Mucosa of descending colon (tissue), 3 donors: ENCODE data around the gene PKN3. TPM values are rescaled to one million over a fixed set of nuclear protein-coding genes. Genes with fewer than 3 reads are reported as not detected.
A peak's percentile ranks its signal among the peaks of the same experiment; 100 is the strongest.
"Not testable (repeated sequence)": the region's sequence is repeated elsewhere in the genome, so short reads cannot be mapped to it uniquely, and the experiment has no call there.

Source experiments
- ATAC-seq: fragments of 200-7000 bp; cut with Tn5 transposase; one replicate; pipeline ENCODE4 v1.9.1; 2020; ENCODE audit warnings: mild to moderate bottlenecking, moderate library complexity
- DNase-seq, 3 donors: peaks; one replicate each; pipeline ENCODE4 v3.0.0-alpha.2; 2020
- H3K36me3 ChIP-seq: fragments of 200-600 bp; one replicate; pipeline ENCODE4 v1.8.0; 2021; ENCODE audit warnings: low read depth, mild to moderate bottlenecking
- H3K4me1 ChIP-seq: fragments of 200-600 bp; one replicate; pipeline ENCODE4 v1.8.0; 2021; ENCODE audit warnings: low read depth, mild to moderate bottlenecking
- H3K4me3 ChIP-seq: fragments of 200-600 bp; one replicate; pipeline ENCODE4 v1.8.0; 2021; ENCODE audit warnings: mild to moderate bottlenecking
- H3K9me3 ChIP-seq: fragments of 200-600 bp; one replicate; pipeline ENCODE4 v1.8.0; 2021; ENCODE audit warnings: mild to moderate bottlenecking
- intact Hi-C, 2 donors: fragments of 100-400 bp; cut with DNase I in 1 of 2; cut with micrococcal nuclease in 1 of 2; formaldehyde crosslinking; loops; one replicate each; pipeline versions ENCODE4 v1.11.0 to v1.11.1; 2022; cut with DNase I, micrococcal nuclease
- total RNA-seq, 3 donors: library from RNA; stranded (reverse); fragmentation: NEBNext Ultra II Directional in 2 of 3; extraction: Animal tissue kit (Norgen Biotek cat#: 25700) in 2 of 3; gene quantifications; one replicate each; pipeline versions ENCODE4 v1.2.1 to v1.2.4, GENCODE V29; 2021 to 2023
- TF ChIP-seq, protein P1 (sequence below): fragments of 200-600 bp; IDR thresholded peaks from one replicate; pipeline ENCODE4 v1.8.0; 2022; ENCODE audit warnings: antibody characterized with exemption, mild to moderate bottlenecking
- donor health status: DM: no; HTN: no; CAD: no; lungs with moderate emphysema.
- donor health status: DM: no; HTN: no; CAD: no.
- donor health status: DM: no; HTN: yes; CAD: no.

The PKN3 gene
- total RNA-seq, 3 donors from 2014 or later: 2.5 to 4.9 (median 3.8) TPM

- Histone ChIP-seq H3K4me1 (no peaks in the 10 kb centered on the region), H3K9me3 (no peaks in the 10 kb centered on the region), H3K36me3 (no peaks in the 10 kb centered on the region), H3K4me3 (no peak overlapping the region)
- TF ChIP-seq, protein P1, sequence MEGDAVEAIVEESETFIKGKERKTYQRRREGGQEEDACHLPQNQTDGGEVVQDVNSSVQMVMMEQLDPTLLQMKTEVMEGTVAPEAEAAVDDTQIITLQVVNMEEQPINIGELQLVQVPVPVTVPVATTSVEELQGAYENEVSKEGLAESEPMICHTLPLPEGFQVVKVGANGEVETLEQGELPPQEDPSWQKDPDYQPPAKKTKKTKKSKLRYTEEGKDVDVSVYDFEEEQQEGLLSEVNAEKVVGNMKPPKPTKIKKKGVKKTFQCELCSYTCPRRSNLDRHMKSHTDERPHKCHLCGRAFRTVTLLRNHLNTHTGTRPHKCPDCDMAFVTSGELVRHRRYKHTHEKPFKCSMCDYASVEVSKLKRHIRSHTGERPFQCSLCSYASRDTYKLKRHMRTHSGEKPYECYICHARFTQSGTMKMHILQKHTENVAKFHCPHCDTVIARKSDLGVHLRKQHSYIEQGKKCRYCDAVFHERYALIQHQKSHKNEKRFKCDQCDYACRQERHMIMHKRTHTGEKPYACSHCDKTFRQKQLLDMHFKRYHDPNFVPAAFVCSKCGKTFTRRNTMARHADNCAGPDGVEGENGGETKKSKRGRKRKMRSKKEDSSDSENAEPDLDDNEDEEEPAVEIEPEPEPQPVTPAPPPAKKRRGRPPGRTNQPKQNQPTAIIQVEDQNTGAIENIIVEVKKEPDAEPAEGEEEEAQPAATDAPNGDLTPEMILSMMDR: no peak
- intact Hi-C loops: no loop called here
- no peak for DNase-seq
- ATAC-seq: no peak
Measured at GRCh38 chr9:128657796-128658195, 44.5 kb upstream of the PKN3 start.

DNA sequence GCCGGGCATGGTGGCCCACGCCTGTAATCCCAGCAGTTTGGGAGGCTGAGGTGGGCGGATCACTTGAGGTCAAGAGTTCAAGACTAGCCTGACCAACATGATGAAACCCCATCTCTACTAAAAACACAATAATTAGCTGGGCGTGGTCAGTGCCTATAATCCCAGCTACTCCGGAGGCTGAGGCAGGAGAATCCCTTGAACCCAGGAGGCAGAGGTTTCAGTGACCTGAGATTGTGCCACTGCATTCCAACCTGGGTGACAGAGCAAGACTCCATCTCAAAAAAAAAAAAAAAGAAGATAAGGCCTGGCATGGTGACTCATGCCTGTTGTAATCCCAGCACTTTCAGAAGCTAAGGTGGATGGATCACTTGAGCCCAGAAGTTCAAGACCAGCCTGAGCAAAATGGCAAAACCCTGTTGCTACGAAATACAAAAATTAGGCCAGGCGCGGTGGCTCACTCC lies 35.8 kb upstream of the PKN3 start:
- DNase-seq, H3K9me3 ChIP-seq, H3K4me3 ChIP-seq, H3K36me3 ChIP-seq, intact Hi-C loops, H3K4me1 ChIP-seq: not testable (repeated sequence)
- peak; percentile 52 for ATAC-seq

DNA sequence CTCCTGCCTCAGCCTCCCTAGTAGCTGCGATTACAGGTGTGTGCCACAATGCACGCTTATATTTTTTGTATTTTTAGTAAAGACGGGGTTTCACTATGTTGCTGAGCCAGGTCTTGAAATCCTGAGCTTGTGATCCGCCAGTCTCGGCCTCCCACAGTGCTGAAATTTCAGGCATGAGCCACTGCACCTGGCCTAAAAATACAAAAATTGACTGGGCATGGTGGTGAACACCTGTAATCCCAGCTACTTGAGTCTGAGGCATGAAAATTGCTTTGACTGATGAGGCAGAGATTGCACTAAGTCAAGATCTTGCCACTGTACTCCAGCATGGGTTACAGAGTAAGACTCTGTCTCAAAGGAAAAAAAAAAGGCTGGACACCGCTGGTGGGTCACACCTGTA lies 32.5 kb upstream of the PKN3 start:
- ATAC-seq (no peak), DNase-seq (peak in 1 of 3 donors; percentile 14)
- no peak overlapping the region for H3K4me3 ChIP-seq
- no peaks in the 10 kb centered on the region for H3K9me3 ChIP-seq
- H3K4me1 ChIP-seq: no peaks in the 10 kb centered on the region
- TF ChIP-seq, protein P1: no peak
- intact Hi-C loops: no loop called here
- no peaks in the 10 kb centered on the region for H3K36me3 ChIP-seq

GRCh38 chr9:128675382-128675781 lies 26.9 kb upstream of the PKN3 start:
- ATAC-seq (no peak), DNase-seq (no peak)
- TF ChIP-seq, protein P1: no peak

GRCh38 chr9:128677794-128678193 lies 24.5 kb upstream of the PKN3 start:
- ATAC-seq: no peak
- H3K36me3 ChIP-seq: no peaks in the 10 kb centered on the region
- H3K4me1 ChIP-seq: no peaks in the 10 kb centered on the region
- H3K4me3 ChIP-seq: no peak overlapping the region
- intact Hi-C loops: no loop called here
- DNase-seq: peak in 2 of 3 donors; percentile 9 to 13
- H3K9me3 ChIP-seq: no peaks in the 10 kb centered on the region
- TF ChIP-seq, protein P1: no peak

More at GRCh38 chr9:128675382-128675781, 26.9 kb upstream of the PKN3 start:
- intact Hi-C loops: no loop called here
- no peak overlapping the region for H3K4me3 ChIP-seq
- H3K36me3 ChIP-seq: no peaks in the 10 kb centered on the region
- no peaks in the 10 kb centered on the region for H3K9me3 ChIP-seq
- no peaks in the 10 kb centered on the region for H3K4me1 ChIP-seq

DNA sequence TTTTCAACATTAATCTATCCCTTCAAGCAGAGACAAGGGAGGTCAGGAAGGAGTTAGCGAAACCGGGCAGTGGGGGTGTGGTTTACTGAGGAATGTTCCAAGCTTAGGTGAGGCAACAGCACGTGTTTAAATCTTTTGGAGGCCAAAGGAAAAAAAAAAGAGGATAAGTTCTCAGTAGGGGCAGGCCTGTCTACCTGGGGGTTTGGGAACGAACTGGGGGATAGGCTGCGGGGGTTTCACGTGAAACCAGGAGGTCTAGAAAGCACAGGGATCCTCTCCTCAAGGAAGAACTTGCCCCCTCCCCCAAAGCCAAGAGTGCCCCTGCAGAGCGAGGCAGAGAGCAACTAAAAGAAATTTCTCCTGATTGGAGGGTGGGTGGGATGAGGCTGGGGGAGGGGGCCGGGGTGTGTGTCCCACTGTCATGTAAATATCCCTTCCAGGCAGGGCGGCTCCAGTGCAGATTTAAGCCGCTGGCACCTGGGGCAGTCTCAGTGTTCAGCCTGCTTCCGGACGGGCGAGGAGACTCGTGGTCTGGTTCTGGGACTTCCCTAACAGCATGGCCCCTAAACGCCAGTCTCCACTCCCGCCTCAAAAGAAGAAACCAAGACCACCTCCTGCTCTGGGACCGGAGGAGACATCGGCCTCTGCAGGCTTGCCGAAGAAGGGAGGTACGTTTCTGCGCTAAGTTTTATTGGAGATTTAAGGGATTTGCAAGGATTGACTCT lies 18.8 kb upstream of the PKN3 start:
- TF ChIP-seq, protein P1: no peak
- Histone ChIP-seq H3K9me3 (no peaks in the 10 kb centered on the region), H3K4me1 (peaks cover 29% of the 10 kb centered on the region), H3K36me3 (no peaks in the 10 kb centered on the region), H3K4me3 (peak overlapping the region; percentile 38)
- ATAC-seq (peak; percentile 60), DNase-seq (peak; percentile 73 to 84 (median 78))
- intact Hi-C loops: no loop called here
